GM19351 (cell line): ENCODE data around the gene SIDT2.
A peak's percentile ranks its signal among the peaks of the same experiment; 100 is the strongest.

Experiments used
- ATAC-seq: cut with Tn5 transposase; IDR thresholded peaks from one replicate; pipeline ENCODE4 v1.9.1; 2021; ENCODE audit warnings: mild to moderate bottlenecking, moderate library complexity; ENCODE audit not compliant: unreplicated experiment

SIDT2 gene

DNA sequence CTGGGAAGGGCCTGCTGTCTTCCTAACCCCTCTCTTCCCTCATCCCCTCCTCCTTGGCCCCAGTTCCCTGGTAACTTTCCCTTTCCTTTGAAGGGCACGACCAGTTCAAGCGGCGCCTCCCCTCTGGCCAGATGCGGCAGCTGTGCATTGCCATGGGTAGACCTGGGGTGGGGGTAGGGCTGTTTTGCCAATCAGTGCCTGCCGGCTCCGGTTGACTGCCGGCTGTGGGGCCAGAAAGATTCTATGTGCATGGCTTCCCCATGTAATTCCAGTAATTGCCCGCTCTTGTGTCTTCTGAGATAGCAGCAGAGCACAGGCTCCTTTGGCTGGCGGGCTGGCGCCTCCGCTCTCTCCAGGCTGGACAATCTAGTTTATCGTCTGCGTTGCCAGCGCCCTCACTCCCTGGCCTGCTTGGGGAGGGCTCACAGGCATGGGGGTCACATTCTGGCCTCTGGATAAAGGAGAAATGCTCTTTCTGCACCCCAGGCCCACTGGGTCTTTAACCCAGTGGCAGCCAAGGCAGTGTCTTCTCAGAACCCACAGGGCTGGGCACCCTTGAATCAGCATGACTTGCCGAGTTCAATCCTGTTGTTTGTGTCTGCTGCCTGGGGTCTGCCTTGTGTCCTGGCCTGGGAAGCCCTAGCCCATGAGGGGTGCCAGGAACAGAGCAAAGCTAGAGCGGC is 9.4 kb downstream of the SIDT2 start:
- no peak for ATAC-seq

DNA sequence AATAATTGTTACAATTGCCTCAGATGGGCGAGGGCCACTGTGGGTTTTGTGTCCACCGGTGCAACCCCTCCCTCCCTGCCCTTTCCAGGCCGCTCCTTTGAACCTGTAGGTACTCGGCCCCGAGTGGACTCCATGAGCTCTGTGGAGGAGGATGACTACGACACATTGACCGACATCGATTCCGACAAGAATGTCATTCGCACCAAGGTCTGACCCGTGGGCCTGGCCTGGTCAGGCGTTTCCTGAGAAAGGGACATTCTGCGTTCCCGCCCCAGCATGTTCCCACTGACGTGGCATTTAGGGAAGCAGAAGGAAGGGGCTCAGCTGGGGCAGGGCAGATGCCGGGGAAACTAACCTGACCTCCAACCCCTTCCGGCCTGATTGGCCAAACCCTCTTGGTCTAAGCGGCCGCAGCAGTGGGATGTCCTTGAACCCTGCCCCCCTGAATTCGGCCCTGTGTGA is 10.1 kb downstream of the SIDT2 start:
- no peak for ATAC-seq

DNA sequence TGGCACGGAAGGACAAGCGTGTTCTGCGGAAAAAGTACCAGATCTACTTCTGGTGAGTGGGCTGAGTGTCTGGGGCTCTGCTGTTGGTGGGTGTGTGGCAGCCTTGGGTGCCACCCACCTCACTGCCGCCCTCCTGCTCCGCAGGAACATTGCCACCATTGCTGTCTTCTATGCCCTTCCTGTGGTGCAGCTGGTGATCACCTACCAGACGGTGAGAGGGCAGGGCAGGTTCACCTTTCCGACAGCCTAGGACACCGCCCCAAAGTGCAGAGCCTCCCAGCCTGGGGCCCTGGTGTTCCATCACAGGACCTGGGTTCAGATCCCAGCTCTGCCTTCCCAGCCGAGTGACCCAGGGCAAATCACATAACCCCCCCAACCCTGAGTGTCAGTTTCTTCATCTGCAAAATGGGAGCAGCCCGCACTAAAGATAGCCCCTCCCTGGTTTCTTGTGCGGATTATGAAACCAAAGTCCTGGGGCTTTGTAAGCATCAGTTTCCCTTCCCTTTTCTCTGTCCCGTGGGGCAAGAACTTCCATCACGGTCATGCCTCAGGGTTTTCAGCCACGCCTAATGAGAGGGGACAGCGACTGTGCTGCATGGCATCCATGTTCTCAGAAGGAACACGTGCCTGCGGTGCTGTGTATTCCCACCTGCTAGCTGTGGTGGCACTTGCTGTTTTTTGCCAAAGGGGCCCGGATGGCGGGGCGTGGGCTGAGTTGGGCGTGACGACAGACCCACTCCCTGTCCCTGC is 10.8 kb downstream of the SIDT2 start:
- peak; percentile 70 for ATAC-seq

DNA sequence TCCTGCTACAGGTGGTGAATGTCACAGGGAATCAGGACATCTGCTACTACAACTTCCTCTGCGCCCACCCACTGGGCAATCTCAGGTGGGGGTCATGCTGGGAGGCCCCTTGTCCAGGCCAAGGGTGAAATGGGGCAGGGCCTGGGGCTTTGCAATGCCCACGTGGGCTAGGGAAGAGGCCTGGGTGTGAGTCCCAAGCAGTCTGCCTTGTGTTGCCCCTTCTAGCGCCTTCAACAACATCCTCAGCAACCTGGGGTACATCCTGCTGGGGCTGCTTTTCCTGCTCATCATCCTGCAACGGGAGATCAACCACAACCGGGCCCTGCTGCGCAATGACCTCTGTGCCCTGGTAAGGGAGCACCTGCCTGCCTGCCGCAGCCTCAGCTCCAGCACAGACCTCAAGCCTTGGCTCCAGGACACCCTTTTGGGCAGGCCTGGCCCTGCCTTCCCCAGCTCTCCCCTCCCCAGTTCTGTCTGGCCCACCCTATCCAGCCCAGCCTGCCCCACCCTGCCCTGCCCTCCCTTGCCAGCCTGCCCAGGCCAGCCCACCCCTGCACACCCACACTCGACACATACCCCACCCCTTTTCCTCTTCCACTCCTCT is 11.5 kb downstream of the SIDT2 start:
- ATAC-seq = no peak

DNA sequence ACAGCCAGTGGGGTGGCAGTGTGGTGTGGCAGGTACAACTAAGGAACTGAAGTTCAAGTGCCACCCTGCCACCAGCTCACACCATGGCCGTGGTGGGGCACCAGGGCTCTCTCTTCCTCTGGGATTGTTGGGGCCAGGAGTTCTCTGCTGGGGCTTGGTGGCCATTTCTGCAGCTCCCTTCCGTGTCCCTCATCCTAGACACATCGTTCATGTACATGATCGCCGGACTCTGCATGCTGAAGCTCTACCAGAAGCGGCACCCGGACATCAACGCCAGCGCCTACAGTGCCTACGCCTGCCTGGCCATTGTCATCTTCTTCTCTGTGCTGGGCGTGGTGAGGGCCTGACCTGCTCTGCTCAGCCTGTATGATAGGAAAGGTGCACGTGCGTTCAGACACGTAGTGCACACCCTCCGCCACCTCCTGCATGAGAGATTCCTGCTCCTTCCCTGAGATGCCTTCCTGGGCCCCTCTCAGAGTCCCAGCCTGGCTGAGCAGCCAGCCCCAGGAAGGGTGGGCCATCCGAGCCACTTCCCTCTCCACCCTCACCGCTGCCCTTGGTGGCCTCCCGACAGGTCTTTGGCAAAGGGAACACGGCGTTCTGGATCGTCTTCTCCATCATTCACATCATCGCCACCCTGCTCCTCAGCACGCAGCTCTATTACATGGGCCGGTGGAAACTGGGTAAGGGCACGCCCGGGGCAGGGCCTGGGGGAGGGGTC is 13.3 kb downstream of the SIDT2 start:
- no peak for ATAC-seq

DNA sequence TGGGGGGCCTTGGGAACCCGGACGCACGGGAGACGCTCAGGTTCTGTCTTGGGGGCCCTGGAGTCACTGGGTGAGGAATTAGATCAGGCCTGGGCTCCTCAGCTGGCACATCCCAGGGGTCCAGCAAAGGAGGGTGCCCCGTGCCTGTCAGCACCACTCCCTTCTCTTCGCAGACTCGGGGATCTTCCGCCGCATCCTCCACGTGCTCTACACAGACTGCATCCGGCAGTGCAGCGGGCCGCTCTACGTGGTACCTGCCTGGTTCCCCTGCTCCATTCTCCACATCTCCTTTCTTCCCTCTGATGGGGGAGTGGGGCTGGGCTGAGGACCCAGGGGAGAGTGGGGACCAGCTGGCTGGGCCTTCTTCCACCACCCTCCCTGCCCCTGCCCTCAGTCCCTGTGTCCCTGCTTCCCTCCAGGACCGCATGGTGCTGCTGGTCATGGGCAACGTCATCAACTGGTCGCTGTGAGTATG is 13.9 kb downstream of the SIDT2 start:
- ATAC-seq = no peak

DNA sequence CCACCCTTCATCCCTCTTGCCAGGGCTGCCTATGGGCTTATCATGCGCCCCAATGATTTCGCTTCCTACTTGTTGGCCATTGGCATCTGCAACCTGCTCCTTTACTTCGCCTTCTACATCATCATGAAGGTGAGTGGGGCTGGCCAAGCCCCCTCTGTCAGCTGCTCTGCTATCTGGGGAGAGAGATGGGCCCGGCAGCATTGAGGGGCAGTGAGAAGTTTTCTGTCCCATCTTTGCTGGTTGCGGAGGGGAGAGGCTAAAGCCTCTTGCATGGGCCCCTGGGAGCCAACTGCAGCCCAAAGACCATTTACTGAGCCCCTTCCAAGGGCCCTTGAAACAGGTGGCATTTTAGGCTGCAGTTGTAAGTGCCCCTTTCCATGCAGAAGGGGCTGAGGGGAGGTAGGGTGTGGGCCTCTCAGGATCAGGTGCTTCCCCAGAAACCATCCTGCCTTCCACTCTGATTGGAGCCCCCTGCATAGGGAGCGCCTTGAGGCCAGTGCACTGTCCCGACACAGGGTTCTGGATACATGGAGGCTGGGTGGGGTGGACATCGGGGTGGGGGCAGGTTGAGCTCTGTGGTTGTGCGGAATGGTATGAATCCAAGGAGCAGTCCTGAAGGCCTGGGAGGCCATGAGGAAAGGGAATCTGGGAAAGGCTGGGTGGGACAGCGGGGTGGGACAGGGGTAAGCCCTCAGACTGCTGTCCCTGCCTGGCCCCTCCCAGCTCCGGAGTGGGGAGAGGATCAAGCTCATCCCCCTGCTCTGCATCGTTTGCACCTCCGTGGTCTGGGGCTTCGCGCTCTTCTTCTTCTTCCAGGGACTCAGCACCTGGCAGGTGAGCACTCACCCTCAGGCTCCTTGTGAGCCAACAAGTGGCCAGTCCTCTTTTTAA is 14.8 kb downstream of the SIDT2 start:
- no peak for ATAC-seq

DNA sequence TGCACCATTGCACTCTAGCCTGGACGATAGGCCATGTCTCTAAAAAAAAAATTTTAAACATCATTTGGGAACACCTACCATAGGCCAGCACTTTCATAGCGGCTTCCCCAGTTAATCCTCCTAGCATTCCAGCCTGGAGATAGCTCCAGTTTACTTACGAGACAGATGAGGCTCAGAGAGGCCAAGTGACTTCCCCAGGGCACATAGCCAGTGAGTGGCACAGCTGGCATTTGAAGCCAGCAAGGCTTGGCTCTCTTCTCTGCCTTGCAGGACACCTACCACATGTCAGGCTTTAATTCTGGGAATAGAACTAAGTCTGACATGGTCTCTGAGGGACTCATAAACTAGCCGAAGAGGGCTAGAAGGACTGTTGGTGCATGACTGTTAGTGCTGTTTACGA is 15.7 kb downstream of the SIDT2 start:
- no peak for ATAC-seq

DNA sequence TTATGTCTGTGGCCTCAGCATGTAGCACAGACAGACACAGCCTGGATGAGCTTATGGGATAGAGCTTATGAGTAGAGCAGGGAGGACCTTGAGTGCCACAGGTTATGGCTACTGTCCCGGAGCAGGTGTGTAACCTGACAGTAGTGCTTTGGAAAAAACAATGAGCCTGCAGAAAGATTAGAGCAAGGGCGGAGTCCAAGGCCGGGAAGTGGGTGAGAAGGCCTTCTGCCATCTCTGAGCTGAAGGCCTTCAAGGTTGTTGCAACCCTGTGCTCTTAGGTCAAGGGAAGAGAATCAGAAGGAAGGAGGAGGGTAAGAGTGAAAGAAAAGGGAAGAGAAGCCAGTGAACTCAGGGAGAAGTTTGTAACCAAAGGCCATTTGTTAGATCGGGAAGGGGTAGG is 16.7 kb downstream of the SIDT2 start:
- ATAC-seq = no peak

DNA sequence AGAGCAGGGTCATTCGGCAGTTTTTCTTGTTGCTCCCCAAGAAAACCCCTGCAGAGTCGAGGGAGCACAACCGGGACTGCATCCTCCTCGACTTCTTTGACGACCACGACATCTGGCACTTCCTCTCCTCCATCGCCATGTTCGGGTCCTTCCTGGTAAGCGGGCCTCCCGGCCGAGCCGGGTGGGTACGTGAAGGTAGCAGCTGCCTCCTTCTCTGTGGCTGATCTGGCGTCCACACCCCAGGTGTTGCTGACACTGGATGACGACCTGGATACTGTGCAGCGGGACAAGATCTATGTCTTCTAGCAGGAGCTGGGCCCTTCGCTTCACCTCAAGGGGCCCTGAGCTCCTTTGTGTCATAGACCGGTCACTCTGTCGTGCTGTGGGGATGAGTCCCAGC is 17.2 kb downstream of the SIDT2 start:
- no peak for ATAC-seq

DNA sequence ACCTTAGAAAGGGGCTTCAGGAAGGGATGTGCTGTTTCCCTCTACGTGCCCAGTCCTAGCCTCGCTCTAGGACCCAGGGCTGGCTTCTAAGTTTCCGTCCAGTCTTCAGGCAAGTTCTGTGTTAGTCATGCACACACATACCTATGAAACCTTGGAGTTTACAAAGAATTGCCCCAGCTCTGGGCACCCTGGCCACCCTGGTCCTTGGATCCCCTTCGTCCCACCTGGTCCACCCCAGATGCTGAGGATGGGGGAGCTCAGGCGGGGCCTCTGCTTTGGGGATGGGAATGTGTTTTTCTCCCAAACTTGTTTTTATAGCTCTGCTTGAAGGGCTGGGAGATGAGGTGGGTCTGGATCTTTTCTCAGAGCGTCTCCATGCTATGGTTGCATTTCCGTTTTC is 18.5 kb downstream of the SIDT2 start:
- ATAC-seq = no peak

DNA sequence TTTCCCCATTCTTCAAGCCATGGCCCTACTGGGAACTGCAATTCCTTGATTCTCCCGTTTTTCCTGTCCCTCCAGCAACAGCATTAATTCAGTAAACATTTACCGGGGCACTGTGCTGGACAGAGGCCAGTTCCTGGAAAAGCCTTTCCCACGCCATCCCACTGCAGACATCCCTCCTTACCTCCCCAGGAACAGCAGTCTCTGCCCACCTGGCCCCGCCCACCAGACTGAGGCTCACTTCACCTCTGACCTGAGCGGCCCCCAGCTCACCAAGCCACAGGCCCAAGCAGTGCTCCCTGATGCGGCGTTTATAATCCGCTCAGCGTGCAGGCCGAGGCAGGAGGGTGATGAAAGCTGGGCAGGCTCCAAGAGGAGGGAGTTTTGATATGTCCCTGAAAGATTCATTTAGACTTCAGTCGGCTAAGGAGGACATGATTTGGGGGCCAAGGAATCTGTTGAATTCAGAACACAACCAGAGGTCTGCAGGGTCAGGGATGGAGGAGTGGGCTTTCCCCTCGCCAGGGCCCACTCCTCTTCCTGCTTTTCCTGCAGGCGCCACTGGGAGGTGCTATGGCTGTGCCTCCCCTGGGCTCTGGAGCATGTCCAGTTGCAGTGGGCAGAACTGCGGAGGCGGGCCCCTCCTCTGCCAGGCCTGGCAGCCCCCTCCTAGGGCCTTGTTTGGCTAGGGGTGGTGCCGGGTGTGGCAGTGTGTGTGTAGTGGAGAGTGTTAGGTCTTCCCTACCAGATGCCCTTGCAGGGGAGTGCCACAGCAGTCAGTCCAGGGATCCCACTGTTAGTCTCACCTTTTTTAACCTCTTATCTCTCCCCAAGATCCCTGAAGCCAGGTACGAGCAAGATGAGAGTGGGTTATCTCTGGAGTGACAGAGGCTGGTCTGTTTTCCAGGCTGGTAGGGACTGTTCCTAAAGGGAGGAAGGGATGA is 19.2 kb downstream of the SIDT2 start:
- no peak for ATAC-seq

DNA sequence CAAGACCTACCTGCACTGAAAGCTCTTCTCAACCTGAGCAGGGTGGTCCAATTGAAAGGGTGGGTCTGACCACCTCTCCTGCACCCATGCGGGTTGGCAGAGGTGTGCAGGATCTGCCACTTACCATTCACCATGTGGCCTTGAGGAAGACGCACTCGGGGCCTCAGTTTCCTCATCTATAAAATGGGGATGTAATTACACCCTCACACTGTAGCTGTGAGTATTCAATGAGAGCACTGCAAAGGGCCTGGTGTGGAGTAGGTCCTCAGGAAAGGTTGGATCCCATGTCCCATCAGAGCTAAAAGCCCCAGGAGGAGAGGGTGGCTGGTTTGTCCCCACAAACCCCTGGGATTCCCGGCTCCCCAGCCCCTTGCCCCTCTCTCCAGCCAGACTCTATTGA is 20.1 kb downstream of the SIDT2 start:
- no peak for ATAC-seq

DNA sequence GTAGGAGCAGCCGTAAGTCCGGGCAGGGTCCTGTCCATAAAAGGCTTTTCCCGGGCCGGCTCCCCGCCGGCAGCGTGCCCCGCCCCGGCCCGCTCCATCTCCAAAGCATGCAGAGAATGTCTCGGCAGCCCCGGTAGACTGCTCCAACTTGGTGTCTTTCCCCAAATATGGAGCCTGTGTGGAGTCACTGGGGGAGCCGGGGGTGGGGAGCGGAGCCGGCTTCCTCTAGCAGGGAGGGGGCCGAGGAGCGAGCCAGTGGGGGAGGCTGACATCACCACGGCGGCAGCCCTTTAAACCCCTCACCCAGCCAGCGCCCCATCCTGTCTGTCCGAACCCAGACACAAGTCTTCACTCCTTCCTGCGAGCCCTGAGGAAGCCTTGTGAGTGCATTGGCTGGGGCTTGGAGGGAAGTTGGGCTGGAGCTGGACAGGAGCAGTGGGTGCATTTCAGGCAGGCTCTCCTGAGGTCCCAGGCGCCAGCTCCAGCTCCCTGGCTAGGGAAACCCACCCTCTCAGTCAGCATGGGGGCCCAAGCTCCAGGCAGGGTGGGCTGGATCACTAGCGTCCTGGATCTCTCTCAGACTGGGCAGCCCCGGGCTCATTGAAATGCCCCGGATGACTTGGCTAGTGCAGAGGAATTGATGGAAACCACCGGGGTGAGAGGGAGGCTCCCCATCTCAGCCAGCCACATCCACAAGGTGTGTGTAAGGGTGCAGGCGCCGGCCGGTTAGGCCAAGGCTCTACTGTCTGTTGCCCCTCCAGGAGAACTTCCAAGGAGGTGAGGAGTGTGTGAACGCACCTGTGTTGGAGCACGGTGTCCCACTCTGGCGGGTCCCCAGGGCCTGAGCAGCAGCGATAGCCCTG is 20.7 kb downstream of the SIDT2 start, which contains the start of gene TAGLN:
TSS of gene TAGLN (plus strand) at position 318 of the 863 bp plus-strand sequence. CDS start 3,644 bp downstream, outside the sequence.
- no peak for ATAC-seq

DNA sequence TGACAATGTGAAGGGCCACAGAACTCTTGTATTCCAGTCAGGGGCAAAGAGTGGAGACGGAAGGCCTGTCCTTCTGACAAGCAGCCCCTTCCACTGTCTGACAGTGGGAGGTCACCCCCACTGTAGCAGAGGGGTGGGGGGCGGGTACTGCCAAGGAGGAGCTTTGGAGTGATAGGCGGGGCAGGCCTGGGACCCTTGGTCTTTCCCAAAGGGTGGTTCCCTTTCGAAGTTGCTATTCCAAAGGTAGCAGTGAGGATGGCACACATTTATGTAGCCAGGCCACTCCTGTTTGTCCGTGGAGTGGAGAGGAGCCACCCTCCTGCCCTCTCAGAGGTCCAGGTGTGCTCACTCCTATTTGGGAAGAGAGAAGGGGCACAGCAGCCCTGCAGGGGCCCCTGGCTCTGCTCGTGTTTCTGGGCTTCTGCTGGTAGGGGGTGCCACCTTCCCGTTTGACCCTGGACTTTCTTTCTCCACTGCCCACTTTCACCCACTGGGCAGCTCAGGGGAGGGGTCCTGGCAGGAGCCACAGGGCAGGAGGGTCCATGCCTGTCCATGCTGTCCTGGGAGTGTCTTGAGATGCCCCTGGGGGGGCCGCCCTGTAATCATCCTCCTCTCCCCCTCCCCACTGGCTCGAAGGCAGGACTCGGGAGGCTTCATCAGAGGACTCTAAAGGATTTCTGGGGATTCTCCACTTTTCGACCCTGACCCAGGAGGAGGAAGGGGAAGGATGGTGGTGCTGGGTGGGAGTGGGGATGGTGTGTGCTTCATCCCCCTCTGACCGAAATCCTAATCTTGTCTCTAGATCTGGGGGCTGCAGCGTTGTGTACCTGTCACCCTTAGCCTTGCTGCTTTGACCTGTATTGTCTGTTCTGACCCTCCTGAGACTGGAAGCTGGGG is 21.6 kb downstream of the SIDT2 start:
- ATAC-seq = no peak

DNA sequence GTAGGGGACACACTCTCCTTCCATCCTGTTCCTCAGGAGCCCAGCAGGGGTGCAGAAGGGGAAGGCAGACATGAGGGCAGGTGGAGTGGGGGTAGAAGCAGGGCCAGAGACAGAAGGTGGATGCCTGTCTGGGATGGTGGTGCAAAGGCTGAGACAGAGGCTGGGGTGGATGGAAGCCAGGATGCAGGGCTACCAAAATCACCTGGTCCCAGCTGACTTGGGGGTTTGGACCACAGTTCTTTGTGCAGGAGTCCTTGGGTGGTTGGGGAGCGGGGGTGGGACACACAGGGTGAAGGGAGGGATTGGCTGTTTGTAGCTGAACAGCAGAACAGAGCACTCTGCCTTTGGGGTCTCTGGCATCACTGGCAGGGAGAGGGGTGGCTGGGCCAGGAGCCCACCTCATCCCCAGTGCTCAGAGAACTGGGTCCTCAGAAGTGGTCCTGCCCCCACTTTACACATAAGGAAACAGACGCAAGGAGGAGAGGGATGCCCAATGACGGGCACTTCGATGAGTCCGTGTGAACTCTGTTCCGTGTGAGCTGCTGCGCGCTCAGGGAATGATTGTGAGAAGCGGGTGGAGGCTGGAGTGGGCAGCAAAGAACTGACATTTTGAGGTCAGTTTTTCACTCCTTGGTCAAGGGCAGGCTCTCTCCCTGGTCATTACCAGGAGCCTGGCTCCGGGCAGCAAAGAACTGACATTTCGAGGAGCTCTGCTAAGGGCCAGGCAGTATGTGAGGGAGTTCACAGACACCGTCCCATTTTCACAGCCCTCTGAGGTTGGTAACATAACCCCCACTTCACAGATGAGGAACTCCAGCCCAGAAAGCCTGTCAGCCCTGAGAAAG is 22.5 kb downstream of the SIDT2 start:
- ATAC-seq = no peak
